ENCODE results near the gene TRIM27. TPM values are rescaled to one million over a fixed set of nuclear protein-coding genes. Genes with fewer than 3 reads are reported as not detected.

The TRIM27 gene
- total RNA-seq, 1 donor from 2014 or later: 17.8 TPM

DNA sequence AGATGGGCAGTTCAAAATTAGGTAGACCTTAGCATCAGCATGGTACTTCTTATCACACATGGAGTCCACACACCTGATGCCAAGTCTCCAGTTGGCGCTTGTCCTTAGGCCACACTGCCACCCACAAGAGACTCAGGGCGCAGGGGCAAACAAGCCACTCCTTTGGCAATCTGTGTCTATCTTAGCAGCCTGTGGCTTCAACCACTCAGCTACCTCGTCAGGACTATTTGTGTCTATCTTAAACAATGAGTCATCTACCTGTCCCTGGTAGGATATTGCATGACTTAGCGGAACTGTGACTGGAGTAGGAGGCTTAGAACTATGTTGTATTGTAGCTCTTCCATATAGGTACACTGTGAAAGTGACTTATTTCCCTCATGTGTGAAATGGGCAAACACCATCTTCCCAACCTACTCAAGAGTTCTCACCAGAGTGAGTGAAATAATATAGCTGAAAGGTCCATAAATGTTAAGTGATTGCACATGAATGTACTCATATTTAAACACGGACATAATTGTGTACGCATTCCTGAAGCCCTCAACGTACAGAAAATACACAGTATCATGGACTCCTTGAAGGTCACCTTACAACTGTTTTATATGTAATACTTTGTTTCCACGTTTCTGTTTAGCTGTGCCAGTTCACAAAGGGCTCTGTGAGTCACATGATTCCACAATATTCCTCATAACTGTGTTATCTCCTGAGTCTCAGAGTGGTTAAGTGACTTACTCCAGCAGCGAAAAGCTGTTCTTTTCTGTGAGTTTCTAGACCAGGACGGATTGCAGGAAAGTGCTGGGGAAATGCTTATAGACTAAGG lies 1.6 kb downstream of the TRIM27 start:
- Histone ChIP-seq H3K4me1 (peaks cover 63% of the 10 kb centered on the region), H3K9me3 (replicated peaks) (no peaks in the 10 kb centered on the region), H3K27ac (replicated peaks) (peak overlapping the region; percentile 96), H3K4me3 (peak overlapping the region; percentile 89), H3K36me3 (peaks cover 49% of the 10 kb centered on the region), H3K27me3 (ENCODE audit: low read depth) (no peaks in the 10 kb centered on the region)
- TF ChIP-seq, protein P1, sequence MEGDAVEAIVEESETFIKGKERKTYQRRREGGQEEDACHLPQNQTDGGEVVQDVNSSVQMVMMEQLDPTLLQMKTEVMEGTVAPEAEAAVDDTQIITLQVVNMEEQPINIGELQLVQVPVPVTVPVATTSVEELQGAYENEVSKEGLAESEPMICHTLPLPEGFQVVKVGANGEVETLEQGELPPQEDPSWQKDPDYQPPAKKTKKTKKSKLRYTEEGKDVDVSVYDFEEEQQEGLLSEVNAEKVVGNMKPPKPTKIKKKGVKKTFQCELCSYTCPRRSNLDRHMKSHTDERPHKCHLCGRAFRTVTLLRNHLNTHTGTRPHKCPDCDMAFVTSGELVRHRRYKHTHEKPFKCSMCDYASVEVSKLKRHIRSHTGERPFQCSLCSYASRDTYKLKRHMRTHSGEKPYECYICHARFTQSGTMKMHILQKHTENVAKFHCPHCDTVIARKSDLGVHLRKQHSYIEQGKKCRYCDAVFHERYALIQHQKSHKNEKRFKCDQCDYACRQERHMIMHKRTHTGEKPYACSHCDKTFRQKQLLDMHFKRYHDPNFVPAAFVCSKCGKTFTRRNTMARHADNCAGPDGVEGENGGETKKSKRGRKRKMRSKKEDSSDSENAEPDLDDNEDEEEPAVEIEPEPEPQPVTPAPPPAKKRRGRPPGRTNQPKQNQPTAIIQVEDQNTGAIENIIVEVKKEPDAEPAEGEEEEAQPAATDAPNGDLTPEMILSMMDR (IDR thresholded peaks at IDR 0.05; ENCODE audit: borderline replicate concordance): no peak
- intact Hi-C loops (cut with micrococcal nuclease): no loop called here
- DNase-seq: no peak

DNA sequence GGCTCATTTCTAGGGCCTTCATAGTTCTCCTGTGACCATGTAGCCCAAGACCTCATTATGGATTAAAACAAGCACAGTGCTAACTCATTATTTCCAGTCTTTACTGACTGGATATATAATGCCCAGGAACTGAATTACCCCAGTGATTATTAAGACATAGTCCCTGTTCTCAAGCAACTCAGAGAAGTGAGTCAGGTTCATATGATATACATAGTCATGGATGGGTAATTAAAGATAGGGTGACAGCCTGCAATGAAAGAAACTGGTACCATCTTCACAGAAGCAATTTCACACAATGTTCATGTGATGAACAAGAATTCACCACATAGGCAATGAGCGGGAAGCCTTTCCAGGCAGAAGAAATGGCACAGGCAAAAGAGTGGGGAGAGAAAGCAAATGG lies 3.5 kb downstream of the TRIM27 start:
- H3K9me3 ChIP-seq (replicated peaks): no peaks in the 10 kb centered on the region
- no peak overlapping the region for H3K27ac ChIP-seq (replicated peaks)
- DNase-seq: no peak
- H3K4me1 ChIP-seq: peaks cover 67% of the 10 kb centered on the region
- intact Hi-C loops (cut with micrococcal nuclease): no loop called here
- no peak overlapping the region for H3K4me3 ChIP-seq
- TF ChIP-seq, protein P1 (IDR thresholded peaks at IDR 0.05; ENCODE audit: borderline replicate concordance): no peak
- H3K36me3 ChIP-seq: peaks cover 68% of the 10 kb centered on the region
- no peaks in the 10 kb centered on the region for H3K27me3 ChIP-seq (ENCODE audit: low read depth)

DNA sequence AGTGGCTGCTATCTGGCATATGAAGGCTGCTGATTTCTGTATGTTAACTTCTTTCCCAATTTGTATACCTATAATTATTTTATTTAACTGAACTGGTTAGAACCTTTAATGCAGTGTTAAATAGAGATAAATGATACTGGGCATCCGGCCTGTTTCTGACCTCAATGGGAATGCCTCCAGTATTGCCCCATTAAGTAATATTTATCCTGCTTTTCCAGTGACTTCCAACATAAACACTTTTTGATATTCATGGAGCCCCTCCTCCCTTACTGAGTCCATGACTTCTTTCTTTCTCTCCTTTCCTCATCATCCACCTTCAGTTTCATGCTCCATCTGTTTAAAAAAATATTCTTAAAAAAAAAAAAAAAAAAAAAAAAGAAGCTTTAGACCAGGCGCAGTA lies 8.8 kb downstream of the TRIM27 start:
- DNase-seq: no peak
- H3K4me3 ChIP-seq: no peak overlapping the region
- peaks cover 100% of the 10 kb centered on the region for H3K36me3 ChIP-seq
- H3K9me3 ChIP-seq (replicated peaks): no peaks in the 10 kb centered on the region
- no peaks in the 10 kb centered on the region for H3K27me3 ChIP-seq (ENCODE audit: low read depth)
- intact Hi-C loops (cut with micrococcal nuclease): no loop called here
- peaks cover 29% of the 10 kb centered on the region for H3K4me1 ChIP-seq
- no peak overlapping the region for H3K27ac ChIP-seq (replicated peaks)
- TF ChIP-seq, protein P1 (IDR thresholded peaks at IDR 0.05; ENCODE audit: borderline replicate concordance): no peak

DNA sequence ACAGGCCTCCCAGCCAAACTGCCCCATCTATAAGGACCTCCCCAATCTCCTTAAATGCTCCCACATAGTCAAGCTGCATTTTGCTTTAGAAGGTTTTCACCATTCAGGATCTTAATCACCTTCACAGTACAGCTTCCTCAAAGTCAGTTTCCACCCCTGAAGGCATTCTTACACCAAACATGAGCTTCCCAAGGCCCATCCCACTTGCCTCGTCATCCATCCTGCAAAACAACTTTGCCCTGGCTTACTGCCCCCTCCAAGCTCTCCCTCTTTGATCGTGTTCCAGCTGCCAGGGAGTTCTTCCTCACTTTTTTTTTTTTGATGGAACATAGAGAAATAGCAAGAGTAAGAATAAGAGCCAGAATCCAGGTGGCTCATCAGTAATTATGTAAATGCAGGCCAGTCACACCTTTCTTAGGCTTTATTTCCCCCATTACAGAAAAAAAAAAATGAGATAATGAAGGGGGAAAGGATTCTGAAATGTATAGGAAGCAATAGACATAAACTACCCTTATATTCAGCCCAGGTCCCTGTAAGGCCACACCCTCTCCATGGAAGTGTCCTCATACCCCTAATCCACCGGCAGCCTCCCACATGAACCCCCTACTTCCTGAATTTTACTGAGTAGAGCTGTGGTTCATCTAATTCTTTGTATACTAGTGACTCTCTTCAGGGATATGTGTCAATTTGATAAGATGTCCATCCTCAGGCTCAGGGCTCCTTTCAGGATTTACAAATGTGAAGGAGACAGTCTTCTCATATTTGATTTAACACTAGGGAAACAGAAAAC lies 12.7 kb downstream of the TRIM27 start:
- intact Hi-C loops (cut with micrococcal nuclease): no loop called here
- H3K27ac ChIP-seq (replicated peaks): no peak overlapping the region
- DNase-seq: no peak
- TF ChIP-seq, protein P1 (IDR thresholded peaks at IDR 0.05; ENCODE audit: borderline replicate concordance): no peak
- no peak overlapping the region for H3K4me3 ChIP-seq
- H3K4me1 ChIP-seq: peaks cover 11% of the 10 kb centered on the region
- H3K36me3 ChIP-seq: peaks cover 100% of the 10 kb centered on the region
- H3K27me3 ChIP-seq (ENCODE audit: low read depth): no peaks in the 10 kb centered on the region
- no peaks in the 10 kb centered on the region for H3K9me3 ChIP-seq (replicated peaks)

DNA sequence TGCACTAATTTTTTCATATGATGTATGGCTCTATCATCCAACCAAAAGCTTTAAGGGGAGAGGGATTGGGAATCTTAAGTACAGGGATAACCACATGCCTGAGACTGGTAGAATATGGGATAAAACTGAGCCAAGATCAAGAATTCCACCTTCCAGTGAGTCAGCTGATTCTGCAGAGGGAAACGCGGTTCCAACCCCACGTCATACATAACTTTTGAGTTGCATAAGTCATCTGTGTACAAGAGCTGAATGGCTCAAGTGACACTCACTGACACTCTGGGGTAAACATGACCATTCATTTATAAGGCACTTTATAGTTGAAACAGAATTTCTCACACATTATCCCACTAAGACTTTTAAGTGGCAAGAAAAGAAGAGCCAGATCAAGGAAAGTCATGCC lies 16.4 kb downstream of the TRIM27 start:
- H3K4me3 ChIP-seq: no peak overlapping the region
- H3K4me1 ChIP-seq: peaks cover 6% of the 10 kb centered on the region
- no peak overlapping the region for H3K27ac ChIP-seq (replicated peaks)
- no peaks in the 10 kb centered on the region for H3K27me3 ChIP-seq (ENCODE audit: low read depth)
- H3K36me3 ChIP-seq: peaks cover 99% of the 10 kb centered on the region
- no peak for DNase-seq
- intact Hi-C loops (cut with micrococcal nuclease): no loop called here
- no peaks in the 10 kb centered on the region for H3K9me3 ChIP-seq (replicated peaks)
- TF ChIP-seq, protein P1 (IDR thresholded peaks at IDR 0.05; ENCODE audit: borderline replicate concordance): no peak
